Fibroblast of upper back skin (primary cell): ENCODE results near the gene SYNJ2.
A peak's percentile ranks its signal among the peaks of the same experiment; 100 is the strongest.

Experiments
- DNase-seq: peaks from one replicate; pipeline ENCODE4 v3.0.0-alpha.2; 2013

SYNJ2 gene

GRCh38 chr6:157982563-157983405 lies 1.1 kb downstream of the SYNJ2 start:
- no peak for DNase-seq

GRCh38 chr6:157983406-157984119 lies 1.9 kb downstream of the SYNJ2 start:
- peak; percentile 75 for DNase-seq

- no peak for DNase-seq
Observed at GRCh38 chr6:157984128-157984527, 2.5 kb downstream of the SYNJ2 start.

- DNase-seq, result no peak
Observed at GRCh38 chr6:157984686-157985225, 3.1 kb downstream of the SYNJ2 start.

GRCh38 chr6:157985378-157986155 lies 3.9 kb downstream of the SYNJ2 start:
- no peak for DNase-seq

- no peak for DNase-seq
Observed at GRCh38 chr6:157987788-157988699, 6.4 kb downstream of the SYNJ2 start.

- DNase-seq, result no peak
Observed at GRCh38 chr6:157988700-157989063, 7.0 kb downstream of the SYNJ2 start.

GRCh38 chr6:157989541-157990289 lies 8.1 kb downstream of the SYNJ2 start:
- peak; percentile 49 for DNase-seq

GRCh38 chr6:157990321-157991066 lies 8.8 kb downstream of the SYNJ2 start:
- peak; percentile 47 for DNase-seq

GRCh38 chr6:157991067-157991432 lies 9.4 kb downstream of the SYNJ2 start:
- DNase-seq, result no peak

GRCh38 chr6:157993076-157993475 lies 11.4 kb downstream of the SYNJ2 start:
- no peak for DNase-seq

GRCh38 chr6:157994125-157994795 lies 12.6 kb downstream of the SYNJ2 start:
- no peak for DNase-seq

GRCh38 chr6:157995458-157995857 lies 13.8 kb downstream of the SYNJ2 start:
- DNase-seq, result no peak

GRCh38 chr6:157996201-157996712 lies 14.6 kb downstream of the SYNJ2 start:
- DNase-seq, result no peak

GRCh38 chr6:157996918-157997702 lies 15.4 kb downstream of the SYNJ2 start:
- DNase-seq, result no peak

GRCh38 chr6:157997893-157998608 lies 16.4 kb downstream of the SYNJ2 start:
- no peak for DNase-seq

- DNase-seq, result no peak
Observed at GRCh38 chr6:157998707-157999167, 17.1 kb downstream of the SYNJ2 start.
